Activated CD8-positive, alpha-beta memory T cell treated with anti-CD3 and anti-CD28 coated beads for 24 hours (primary cell): ENCODE results near the gene TARBP1.
"Not testable (repeated sequence)": the region's sequence is repeated elsewhere in the genome, so short reads cannot be mapped to it uniquely, and the experiment has no call there.

Experiments used
- DNase-seq: peaks from one replicate; pipeline ENCODE4 v3.0.0-alpha.2; 2020

TARBP1 gene

GRCh38 chr1:234430691-234431090, 48.3 kb downstream of the TARBP1 start:
- DNase-seq = no peak

- no peak for DNase-seq
Measured at GRCh38 chr1:234429434-234429806, 49.6 kb downstream of the TARBP1 start.

- DNase-seq = no peak
Measured at GRCh38 chr1:234427950-234428646, 50.9 kb downstream of the TARBP1 start.

GRCh38 chr1:234413990-234414389, 65.0 kb downstream of the TARBP1 start:
- no peak for DNase-seq

DNA sequence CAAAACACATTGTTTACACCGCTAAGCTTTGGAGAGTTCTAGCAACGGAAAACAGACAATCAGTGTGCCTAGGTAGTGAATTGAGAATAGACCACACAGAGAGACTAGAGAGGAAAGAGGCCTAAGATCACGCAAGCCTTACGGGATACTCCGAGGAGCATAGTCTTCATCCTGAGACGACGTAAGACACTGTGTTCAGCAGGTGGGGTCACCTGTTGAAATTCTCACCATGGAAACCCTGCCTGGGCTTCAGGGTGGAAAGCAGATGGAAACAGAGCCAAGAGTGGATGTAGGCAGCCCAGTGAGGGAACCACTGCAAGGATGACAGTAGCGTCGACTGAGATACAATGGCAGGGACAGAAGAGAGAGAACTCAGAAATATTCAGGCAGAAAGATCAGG, 65.5 kb downstream of the TARBP1 start:
- no peak for DNase-seq

GRCh38 chr1:234412830-234413229, 66.1 kb downstream of the TARBP1 start:
- no peak for DNase-seq

GRCh38 chr1:234409328-234409727, 69.7 kb downstream of the TARBP1 start:
- no peak for DNase-seq

- no peak for DNase-seq
Measured at GRCh38 chr1:234408757-234409156, 70.2 kb downstream of the TARBP1 start.

DNA sequence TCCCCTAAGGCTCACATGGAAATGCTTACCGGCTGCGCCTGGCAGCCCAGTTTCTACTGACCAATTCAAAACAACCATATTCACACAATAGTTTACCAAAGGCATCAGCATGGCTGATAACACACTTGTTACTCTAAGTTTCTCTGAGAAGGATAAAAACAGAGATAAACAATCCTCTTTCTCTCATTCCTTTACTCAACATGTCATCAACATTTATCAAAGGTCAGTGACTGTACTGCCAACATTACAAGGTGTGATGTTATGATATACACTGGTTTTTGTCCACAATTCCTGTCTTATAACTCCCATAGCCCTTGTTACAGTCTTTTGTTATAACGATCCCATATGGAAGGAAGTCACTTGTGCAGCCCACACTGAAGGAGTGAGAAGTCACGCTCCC, 72.1 kb downstream of the TARBP1 start:
- DNase-seq = no peak

DNA sequence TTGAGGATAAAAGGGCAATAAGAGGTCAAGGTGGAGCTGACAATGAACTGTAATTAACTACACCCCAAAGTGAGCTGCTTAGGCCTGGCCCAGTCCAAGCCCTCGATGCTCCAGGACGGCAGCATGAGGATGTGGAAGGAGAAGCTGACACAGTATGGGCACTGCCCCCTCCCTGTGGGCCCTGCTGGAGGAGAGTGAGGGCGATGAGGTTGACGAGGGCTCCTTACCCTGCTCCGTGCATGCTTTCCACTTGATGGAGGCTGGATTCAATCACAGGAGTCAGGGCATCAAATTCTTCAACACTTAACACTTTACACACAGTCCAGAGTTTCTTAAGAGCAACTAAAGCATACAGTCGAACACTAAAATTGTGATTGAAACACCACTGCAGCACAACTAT, 73.3 kb downstream of the TARBP1 start:
- DNase-seq = no peak

DNA sequence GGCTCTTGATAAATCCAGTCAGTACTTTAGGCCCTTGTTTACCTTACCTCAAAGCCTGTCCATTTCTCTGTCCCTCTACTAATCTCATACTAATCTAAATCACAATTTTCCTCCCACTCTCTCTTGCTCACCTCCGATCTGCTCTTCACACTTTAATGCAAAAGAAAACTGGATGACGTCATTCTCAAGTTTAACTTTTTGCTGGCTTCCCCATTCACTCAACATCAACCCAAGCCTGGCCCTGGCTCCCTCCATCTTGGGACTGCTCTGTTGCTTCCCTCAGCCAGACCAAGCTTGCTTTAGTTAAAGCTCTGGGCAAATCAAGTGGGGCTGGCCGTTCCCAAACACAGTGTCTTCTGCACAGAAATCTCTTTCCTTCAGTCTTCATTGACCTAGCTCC, 76.0 kb downstream of the TARBP1 start:
- DNase-seq = no peak

GRCh38 chr1:234401658-234402057, 77.3 kb downstream of the TARBP1 start:
- no peak for DNase-seq

- no peak for DNase-seq
Measured at GRCh38 chr1:234400773-234401172, 78.2 kb downstream of the TARBP1 start.

GRCh38 chr1:234399515-234399914, 79.5 kb downstream of the TARBP1 start:
- DNase-seq = not testable (repeated sequence)

DNA sequence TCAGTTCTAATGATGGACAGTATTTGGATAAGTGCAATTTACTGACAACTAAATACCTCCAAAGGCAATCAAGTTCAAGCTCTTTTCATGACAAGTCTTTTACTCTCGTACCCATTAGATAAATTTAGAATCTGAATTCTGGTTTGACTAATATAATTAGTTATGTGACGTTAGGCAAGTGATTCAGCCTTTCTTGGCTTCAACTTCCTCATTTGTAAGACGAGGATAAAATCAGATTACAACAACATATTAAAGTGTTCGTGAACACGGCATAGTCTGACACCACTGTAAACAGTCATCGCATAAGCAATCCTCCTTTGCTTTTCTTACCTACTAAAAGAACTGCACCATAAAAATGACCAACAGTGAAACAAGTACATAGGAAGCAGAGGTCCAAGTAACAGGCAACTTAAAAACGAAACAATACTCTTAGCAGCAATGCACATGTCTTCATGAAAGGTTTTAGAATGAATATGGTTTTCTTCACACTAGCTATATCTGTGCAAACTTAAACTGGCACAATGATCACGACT, 80.1 kb downstream of the TARBP1 start:
- DNase-seq = no peak

DNA sequence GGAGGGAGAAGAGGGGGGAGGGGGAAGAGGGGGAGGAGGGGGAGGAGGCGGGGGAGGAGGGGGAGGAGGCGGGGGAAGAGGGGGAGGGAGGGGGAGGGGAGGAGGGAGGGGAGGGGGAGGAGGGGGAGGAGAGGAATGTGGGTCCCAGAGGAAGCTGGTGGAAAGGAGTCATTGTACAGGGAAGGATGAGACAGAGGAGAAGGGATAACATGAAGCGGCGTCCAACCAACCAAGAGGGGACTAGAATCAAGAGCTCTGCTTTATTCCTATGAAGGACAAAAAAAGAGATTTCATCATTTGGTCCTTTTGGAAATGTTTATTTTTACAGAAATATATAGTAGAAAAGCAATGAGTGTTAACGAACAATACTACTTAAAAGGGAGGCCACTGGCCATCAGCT, 81.2 kb downstream of the TARBP1 start:
- no peak for DNase-seq

DNA sequence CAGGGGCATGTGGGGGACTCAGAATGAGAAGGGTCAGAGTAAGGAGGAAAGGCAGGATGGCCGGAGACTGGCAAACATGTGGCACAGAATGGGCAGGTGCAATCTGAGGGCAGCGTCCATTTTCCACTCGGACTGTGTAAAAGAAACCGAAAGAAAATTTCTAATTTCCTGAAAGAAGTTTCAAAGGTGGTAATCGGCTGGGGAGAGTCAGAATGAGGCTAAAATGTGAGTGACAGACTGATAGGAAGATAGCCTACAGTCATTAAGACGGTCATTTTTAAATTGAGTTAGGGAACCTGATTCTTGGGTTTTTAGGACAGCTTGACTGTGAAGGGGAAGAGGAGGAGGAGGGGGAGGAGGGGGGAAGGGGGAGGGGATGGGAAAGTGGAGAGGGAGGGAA, 82.1 kb downstream of the TARBP1 start:
- DNase-seq = no peak

DNA sequence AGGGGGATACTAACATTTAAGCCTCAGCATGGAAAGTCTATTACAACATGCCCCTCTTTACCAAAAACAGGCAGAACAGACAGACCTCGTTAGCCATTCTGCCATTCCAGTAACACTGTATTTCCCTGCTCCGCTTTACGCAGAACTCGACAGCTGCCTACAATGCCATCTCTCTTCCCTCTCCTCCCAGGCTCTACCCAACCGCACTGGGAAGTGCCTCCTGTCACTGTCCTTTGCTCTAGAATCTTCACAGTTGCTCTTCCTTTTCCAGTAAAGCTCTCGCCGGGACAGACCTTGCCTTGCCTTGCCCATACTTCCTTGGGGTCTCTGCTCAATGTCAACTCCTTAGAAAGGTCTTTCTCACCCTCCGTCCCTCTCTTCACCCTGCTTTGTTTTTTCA, 82.9 kb downstream of the TARBP1 start:
- no peak for DNase-seq

GRCh38 chr1:234395297-234395696, 83.7 kb downstream of the TARBP1 start:
- DNase-seq = no peak

- DNase-seq = no peak
Measured at GRCh38 chr1:234393190-234393589, 85.8 kb downstream of the TARBP1 start.

- DNase-seq = no peak
Measured at GRCh38 chr1:234388094-234388493, 90.9 kb downstream of the TARBP1 start.

- DNase-seq = no peak
Measured at GRCh38 chr1:234386122-234386521, 92.9 kb downstream of the TARBP1 start.

GRCh38 chr1:234381699-234382555, 97.1 kb downstream of the TARBP1 start:
- DNase-seq = no peak

DNA sequence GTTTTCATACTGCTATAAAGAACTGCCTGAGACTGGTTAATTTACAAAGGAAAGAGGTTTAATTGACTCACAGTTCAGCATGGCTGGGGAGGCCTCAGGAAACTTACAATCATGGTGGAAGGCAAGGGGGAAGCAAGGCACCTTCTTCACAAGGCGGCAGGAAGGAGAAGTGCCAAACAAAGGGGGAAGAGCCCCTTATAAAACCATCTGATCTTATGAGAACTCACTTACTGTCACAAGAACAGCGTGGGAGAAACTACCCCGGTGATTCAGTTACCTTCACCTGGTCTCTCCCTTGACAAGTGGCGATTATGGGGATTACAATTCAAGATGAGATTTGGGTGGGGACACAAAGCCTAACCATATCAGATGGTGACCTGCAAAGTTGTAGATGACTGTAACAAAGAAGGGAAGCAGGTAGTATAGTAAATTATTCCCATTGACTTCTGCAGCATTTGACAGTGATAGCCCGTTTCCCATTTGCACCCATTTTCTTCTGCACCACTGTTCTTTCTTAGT, 99.3 kb downstream of the TARBP1 start:
- DNase-seq = not testable (repeated sequence)
